ENCODE results near the gene ZBTB2.

ZBTB2 gene

GRCh38 chr6:151357758-151358436, 33.5 kb downstream of the ZBTB2 start (continued):
- TF ChIP-seq ZBTB21 (tag by site-specific recombination; IDR thresholded peaks at IDR 0.05) (no peak), MEIS1 (CRISPR knock-in tag; IDR thresholded peaks at IDR 0.05; ENCODE audit: borderline replicate concordance) (no peak), ZNF423 (tag by site-specific recombination; IDR thresholded peaks at IDR 0.05) (no peak; the same call in 1 of the 2 replicates), ZNF133 (tag by site-specific recombination; IDR thresholded peaks at IDR 0.05) (no peak), ZFP3 (tag by site-specific recombination; IDR thresholded peaks at IDR 0.05; ENCODE audit: low read depth) (no peak), ZNF302 (tag by site-specific recombination; IDR thresholded peaks at IDR 0.05; ENCODE audit: low read depth) (no peak), ZNF24 (tag by site-specific recombination; IDR thresholded peaks at IDR 0.05) (peak; percentile 85), ZNF585B (tag by site-specific recombination; IDR thresholded peaks at IDR 0.05) (no peak), ZNF214 (tag by site-specific recombination; IDR thresholded peaks at IDR 0.05; ENCODE audit: borderline replicate concordance) (no peak; the same call in 1 of the 2 replicates), ZFP41 (tag by site-specific recombination; IDR thresholded peaks at IDR 0.05; ENCODE audit: borderline replicate concordance) (no peak), MZF1 (tag by site-specific recombination; IDR thresholded peaks at IDR 0.05; ENCODE audit: borderline replicate concordance) (peak; percentile 63), ZNF335 (tag by site-specific recombination; conservative IDR thresholded peaks at IDR 0.05) (no peak), GLIS1 (tag by site-specific recombination; IDR thresholded peaks at IDR 0.05) (no peak), WT1 (tag by site-specific recombination; IDR thresholded peaks at IDR 0.05) (peak; percentile 81), ZNF202 (tag by site-specific recombination; IDR thresholded peaks at IDR 0.05; ENCODE audit: borderline replicate concordance) (no peak), ZNF121 (tag by site-specific recombination; IDR thresholded peaks at IDR 0.05) (no peak; the same call in 1 of the 2 replicates), ZNF10 (tag by site-specific recombination; IDR thresholded peaks at IDR 0.05) (peak; percentile 52), TSHZ1 (tag by site-specific recombination; IDR thresholded peaks at IDR 0.05; ENCODE audit: borderline replicate concordance) (peak; percentile 93; the same call in 1 of the 2 replicates), ZNF394 (tag by site-specific recombination; IDR thresholded peaks at IDR 0.05; ENCODE audit: borderline replicate concordance) (no peak), ZNF146 (tag by site-specific recombination; IDR thresholded peaks at IDR 0.05) (0 out of 2 replicates have a peak, but pooled peaks have one; percentile 44), SP7 (tag by site-specific recombination; IDR thresholded peaks at IDR 0.05) (peak; percentile 55), ZNF248 (tag by site-specific recombination; IDR thresholded peaks at IDR 0.05) (no peak), ZNF785 (tag by site-specific recombination; IDR thresholded peaks at IDR 0.05) (no peak), GFI1B (tag by site-specific recombination; IDR thresholded peaks at IDR 0.05) (peak; percentile 88), IKZF3 (tag by site-specific recombination; IDR thresholded peaks at IDR 0.05) (peak; percentile 74), ZNF664 (tag by site-specific recombination; IDR thresholded peaks at IDR 0.05) (peak; percentile 88), SCRT1 (tag by site-specific recombination; IDR thresholded peaks at IDR 0.05; ENCODE audit: borderline replicate concordance) (peak; percentile 62), ZNF658 (tag by site-specific recombination; IDR thresholded peaks at IDR 0.05) (no peak), ZNF112 (tag by site-specific recombination; IDR thresholded peaks at IDR 0.05) (no peak), ZNF23 (tag by site-specific recombination; IDR thresholded peaks at IDR 0.05; ENCODE audit: borderline replicate concordance) (no peak), ZNF514 (tag by site-specific recombination; IDR thresholded peaks at IDR 0.05) (no peak)
- TF ChIP-seq, protein P1, sequence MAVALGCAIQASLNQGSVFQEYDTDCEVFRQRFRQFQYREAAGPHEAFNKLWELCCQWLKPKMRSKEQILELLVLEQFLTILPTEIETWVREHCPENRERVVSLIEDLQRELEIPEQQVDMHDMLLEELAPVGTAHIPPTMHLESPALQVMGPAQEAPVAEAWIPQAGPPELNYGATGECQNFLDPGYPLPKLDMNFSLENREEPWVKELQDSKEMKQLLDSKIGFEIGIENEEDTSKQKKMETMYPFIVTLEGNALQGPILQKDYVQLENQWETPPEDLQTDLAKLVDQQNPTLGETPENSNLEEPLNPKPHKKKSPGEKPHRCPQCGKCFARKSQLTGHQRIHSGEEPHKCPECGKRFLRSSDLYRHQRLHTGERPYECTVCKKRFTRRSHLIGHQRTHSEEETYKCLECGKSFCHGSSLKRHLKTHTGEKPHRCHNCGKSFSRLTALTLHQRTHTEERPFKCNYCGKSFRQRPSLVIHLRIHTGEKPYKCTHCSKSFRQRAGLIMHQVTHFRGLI (tag by site-specific recombination; IDR thresholded peaks at IDR 0.05) = peak; percentile 55; the same call in 1 of the 2 replicates
- TF ChIP-seq, protein P2, sequence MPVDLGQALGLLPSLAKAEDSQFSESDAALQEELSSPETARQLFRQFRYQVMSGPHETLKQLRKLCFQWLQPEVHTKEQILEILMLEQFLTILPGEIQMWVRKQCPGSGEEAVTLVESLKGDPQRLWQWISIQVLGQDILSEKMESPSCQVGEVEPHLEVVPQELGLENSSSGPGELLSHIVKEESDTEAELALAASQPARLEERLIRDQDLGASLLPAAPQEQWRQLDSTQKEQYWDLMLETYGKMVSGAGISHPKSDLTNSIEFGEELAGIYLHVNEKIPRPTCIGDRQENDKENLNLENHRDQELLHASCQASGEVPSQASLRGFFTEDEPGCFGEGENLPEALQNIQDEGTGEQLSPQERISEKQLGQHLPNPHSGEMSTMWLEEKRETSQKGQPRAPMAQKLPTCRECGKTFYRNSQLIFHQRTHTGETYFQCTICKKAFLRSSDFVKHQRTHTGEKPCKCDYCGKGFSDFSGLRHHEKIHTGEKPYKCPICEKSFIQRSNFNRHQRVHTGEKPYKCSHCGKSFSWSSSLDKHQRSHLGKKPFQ (tag by site-specific recombination; IDR thresholded peaks at IDR 0.05) = peak; percentile 89
- TF ChIP-seq, protein P3, sequence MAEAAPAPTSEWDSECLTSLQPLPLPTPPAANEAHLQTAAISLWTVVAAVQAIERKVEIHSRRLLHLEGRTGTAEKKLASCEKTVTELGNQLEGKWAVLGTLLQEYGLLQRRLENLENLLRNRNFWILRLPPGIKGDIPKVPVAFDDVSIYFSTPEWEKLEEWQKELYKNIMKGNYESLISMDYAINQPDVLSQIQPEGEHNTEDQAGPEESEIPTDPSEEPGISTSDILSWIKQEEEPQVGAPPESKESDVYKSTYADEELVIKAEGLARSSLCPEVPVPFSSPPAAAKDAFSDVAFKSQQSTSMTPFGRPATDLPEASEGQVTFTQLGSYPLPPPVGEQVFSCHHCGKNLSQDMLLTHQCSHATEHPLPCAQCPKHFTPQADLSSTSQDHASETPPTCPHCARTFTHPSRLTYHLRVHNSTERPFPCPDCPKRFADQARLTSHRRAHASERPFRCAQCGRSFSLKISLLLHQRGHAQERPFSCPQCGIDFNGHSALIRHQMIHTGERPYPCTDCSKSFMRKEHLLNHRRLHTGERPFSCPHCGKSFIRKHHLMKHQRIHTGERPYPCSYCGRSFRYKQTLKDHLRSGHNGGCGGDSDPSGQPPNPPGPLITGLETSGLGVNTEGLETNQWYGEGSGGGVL (tag by site-specific recombination; IDR thresholded peaks at IDR 0.05) = peak; percentile 59

Measured in HEK293 (cell line).